Measurements from ENCODE around the gene NDUFV1. TPM values are rescaled to one million over a fixed set of nuclear protein-coding genes. Genes with fewer than 3 reads are reported as not detected.

Gene NDUFV1
- total RNA-seq, 2 experiments from 2014 or later = 250 to 258 TPM

- H3K27me3 Mint-ChIP-seq (ENCODE audit: low read depth) = no peaks in the 10 kb centered on the region
- no peaks in the 10 kb centered on the region for H3K9me3 Mint-ChIP-seq (ENCODE audit: insufficient read depth)
- DNase-seq (peak; percentile 99), ATAC-seq (peak; percentile 71)
- H3K4me3 Mint-ChIP-seq = peak overlapping the region; percentile 81
- no peaks in the 10 kb centered on the region for H3K36me3 Mint-ChIP-seq (ENCODE audit: low read depth)
- peaks cover 25% of the 10 kb centered on the region for H3K4me1 Mint-ChIP-seq (ENCODE audit: low read depth)
- peak overlapping the region; percentile 94 for H3K27ac Mint-ChIP-seq
- ChIA-PET POLR2A (interaction anchor here (1.0 to 2.1 kb wide), 6 partner anchors 16 to 393 kb away, joined by 3 to 12 read pairs (median 5); no protein-coding TSS in a partner anchor), CTCF (interaction anchor here (0.6 to 7.0 kb wide), 29 partner anchors 9 to 623 kb away, joined by 3 to 111 read pairs (median 4); partner anchors contain the start of genes ACY3, PPP1CA and TBX10)
These were observed 23.6 kb downstream of the NDUFV1 start for GRCh38 chr11:67630228-67630942.

GRCh38 chr11:67630943-67631331, 24.2 kb downstream of the NDUFV1 start:
- POLR2A ChIA-PET = interaction anchor here (1.5 to 2.1 kb wide), 3 partner anchors 15 to 17 kb away, joined by 4 to 12 read pairs (median 7); no protein-coding TSS in a partner anchor
- no peak for ATAC-seq
- Mint-ChIP-seq H3K36me3 (ENCODE audit: low read depth) (no peaks in the 10 kb centered on the region), H3K27ac (peak overlapping the region; percentile 94), H3K4me1 (ENCODE audit: low read depth) (peaks cover 25% of the 10 kb centered on the region), H3K9me3 (ENCODE audit: insufficient read depth) (no peaks in the 10 kb centered on the region), H3K27me3 (ENCODE audit: low read depth) (no peaks in the 10 kb centered on the region), H3K4me3 (peak overlapping the region; percentile 81)
- DNase-seq = no peak
- CTCF ChIA-PET = interaction anchor here (1.1 to 7.0 kb wide), 13 partner anchors 9 to 623 kb away, joined by 3 to 111 read pairs (median 19); partner anchors contain the start of genes ACY3 and TBX10

- H3K4me3 Mint-ChIP-seq = peak overlapping the region; percentile 81
- H3K36me3 Mint-ChIP-seq (ENCODE audit: low read depth) = no peaks in the 10 kb centered on the region
- ChIA-PET CTCF (interaction anchor here (4.5 to 7.0 kb wide), 3 partner anchors 15 to 27 kb away, joined by 63 to 111 read pairs (median 90); partner anchors contain the start of gene ACY3), POLR2A (interaction anchor here (1.2 to 1.5 kb wide), 2 partner anchors 17 to 20 kb away, joined by 4 to 5 read pairs; no protein-coding TSS in a partner anchor)
- no peaks in the 10 kb centered on the region for H3K9me3 Mint-ChIP-seq (ENCODE audit: insufficient read depth)
- DNase-seq = no peak
- peaks cover 25% of the 10 kb centered on the region for H3K4me1 Mint-ChIP-seq (ENCODE audit: low read depth)
- no peak for ATAC-seq
- no peaks in the 10 kb centered on the region for H3K27me3 Mint-ChIP-seq (ENCODE audit: low read depth)
- no peak overlapping the region for H3K27ac Mint-ChIP-seq
These were observed 24.7 kb downstream of the NDUFV1 start for GRCh38 chr11:67631411-67631810.

GRCh38 chr11:67631853-67632174, 25.1 kb downstream of the NDUFV1 start:
- no peak for DNase-seq
- no peaks in the 10 kb centered on the region for H3K36me3 Mint-ChIP-seq (ENCODE audit: low read depth)
- H3K27ac Mint-ChIP-seq = peak overlapping the region; percentile 44
- no peaks in the 10 kb centered on the region for H3K9me3 Mint-ChIP-seq (ENCODE audit: insufficient read depth)
- ChIA-PET CTCF (interaction anchor here (5.7 to 7.0 kb wide), 2 partner anchors 15 to 16 kb away, joined by 90 to 111 read pairs; partner anchors contain the start of gene ACY3), POLR2A (interaction anchor here (1.2 to 1.5 kb wide), 2 partner anchors 16 to 19 kb away, joined by 4 to 5 read pairs; no protein-coding TSS in a partner anchor)
- H3K27me3 Mint-ChIP-seq (ENCODE audit: low read depth) = no peaks in the 10 kb centered on the region
- peaks cover 28% of the 10 kb centered on the region for H3K4me1 Mint-ChIP-seq (ENCODE audit: low read depth)
- no peak for ATAC-seq
- H3K4me3 Mint-ChIP-seq = no peak overlapping the region

GRCh38 chr11:67632175-67632981, 25.6 kb downstream of the NDUFV1 start:
- peaks cover 32% of the 10 kb centered on the region for H3K4me1 Mint-ChIP-seq (ENCODE audit: low read depth)
- H3K27me3 Mint-ChIP-seq (ENCODE audit: low read depth) = no peaks in the 10 kb centered on the region
- no peaks in the 10 kb centered on the region for H3K9me3 Mint-ChIP-seq (ENCODE audit: insufficient read depth)
- no peak overlapping the region for H3K4me3 Mint-ChIP-seq
- ChIA-PET CTCF (interaction anchor here (5.7 to 7.0 kb wide), 2 partner anchors 14 to 17 kb away, joined by 90 to 111 read pairs; partner anchors contain the start of gene ACY3), POLR2A (interaction anchor here (1.1 to 1.5 kb wide), 3 partner anchors 12 to 19 kb away, joined by 3 to 5 read pairs (median 4); no protein-coding TSS in a partner anchor)
- H3K27ac Mint-ChIP-seq = peak overlapping the region; percentile 44
- no peaks in the 10 kb centered on the region for H3K36me3 Mint-ChIP-seq (ENCODE audit: low read depth)
- ATAC-seq = no peak
- no peak for DNase-seq

GRCh38 chr11:67632982-67633755, 26.4 kb downstream of the NDUFV1 start:
- H3K27ac Mint-ChIP-seq = no peak overlapping the region
- H3K4me1 Mint-ChIP-seq (ENCODE audit: low read depth) = peaks cover 27% of the 10 kb centered on the region
- no peak for DNase-seq
- no peak for ATAC-seq
- H3K27me3 Mint-ChIP-seq (ENCODE audit: low read depth) = no peaks in the 10 kb centered on the region
- no peaks in the 10 kb centered on the region for H3K36me3 Mint-ChIP-seq (ENCODE audit: low read depth)
- H3K4me3 Mint-ChIP-seq = no peak overlapping the region
- CTCF ChIA-PET = interaction anchor here (5.7 kb wide), 1 partner anchor 13 kb away, joined by 111 read pairs; the partner anchor contains the start of gene ACY3
- POLR2A ChIA-PET = interaction anchor here (0.6 to 1.1 kb wide), 2 partner anchors 11 to 16 kb away, joined by 3 read pairs; no protein-coding TSS in a partner anchor
- H3K9me3 Mint-ChIP-seq (ENCODE audit: insufficient read depth) = no peaks in the 10 kb centered on the region

- ATAC-seq = no peak
- Mint-ChIP-seq H3K27me3 (ENCODE audit: low read depth) (peaks cover 2% of the 10 kb centered on the region), H3K4me3 (no peak overlapping the region), H3K9me3 (ENCODE audit: insufficient read depth) (no peaks in the 10 kb centered on the region), H3K36me3 (ENCODE audit: low read depth) (no peaks in the 10 kb centered on the region), H3K27ac (no peak overlapping the region), H3K4me1 (ENCODE audit: low read depth) (peaks cover 24% of the 10 kb centered on the region)
- no peak for DNase-seq
- ChIA-PET POLR2A (interaction anchor here (0.6 to 1.1 kb wide), 2 partner anchors 11 to 15 kb away, joined by 3 read pairs; no protein-coding TSS in a partner anchor), CTCF (interaction anchor here (5.7 kb wide), 1 partner anchor 13 kb away, joined by 111 read pairs; the partner anchor contains the start of gene ACY3)
These were observed 27.1 kb downstream of the NDUFV1 start for GRCh38 chr11:67633758-67634365.

GRCh38 chr11:67634366-67635230, 27.9 kb downstream of the NDUFV1 start:
- no peak overlapping the region for H3K4me3 Mint-ChIP-seq
- H3K27ac Mint-ChIP-seq = no peak overlapping the region
- no peaks in the 10 kb centered on the region for H3K9me3 Mint-ChIP-seq (ENCODE audit: insufficient read depth)
- H3K36me3 Mint-ChIP-seq (ENCODE audit: low read depth) = no peaks in the 10 kb centered on the region
- CTCF ChIA-PET = interaction anchor here (0.8 to 1.3 kb wide), 2 partner anchors 12 to 14 kb away, joined by 3 to 4 read pairs; no protein-coding TSS in a partner anchor
- DNase-seq (no peak), ATAC-seq (no peak)
- POLR2A ChIA-PET = interaction anchor here (0.8 kb wide), 1 partner anchor 13 kb away, joined by 3 read pairs; no protein-coding TSS in a partner anchor
- H3K4me1 Mint-ChIP-seq (ENCODE audit: low read depth) = peaks cover 21% of the 10 kb centered on the region
- peaks cover 2% of the 10 kb centered on the region for H3K27me3 Mint-ChIP-seq (ENCODE audit: low read depth)

- no peak overlapping the region for H3K27ac Mint-ChIP-seq
- POLR2A ChIA-PET = interaction anchor here (0.8 kb wide), 1 partner anchor 13 kb away, joined by 3 read pairs; no protein-coding TSS in a partner anchor
- peaks cover 21% of the 10 kb centered on the region for H3K4me1 Mint-ChIP-seq (ENCODE audit: low read depth)
- H3K9me3 Mint-ChIP-seq (ENCODE audit: insufficient read depth) = no peaks in the 10 kb centered on the region
- H3K27me3 Mint-ChIP-seq (ENCODE audit: low read depth) = peaks cover 2% of the 10 kb centered on the region
- no peaks in the 10 kb centered on the region for H3K36me3 Mint-ChIP-seq (ENCODE audit: low read depth)
- no peak for ATAC-seq
- DNase-seq = no peak
- CTCF ChIA-PET = interaction anchor here (0.8 to 1.3 kb wide), 3 partner anchors 12 to 24 kb away, joined by 3 to 4 read pairs (median 4); no protein-coding TSS in a partner anchor
- H3K4me3 Mint-ChIP-seq = no peak overlapping the region
These were observed 28.4 kb downstream of the NDUFV1 start for GRCh38 chr11:67635231-67635521.

GRCh38 chr11:67636962-67637361, 30.2 kb downstream of the NDUFV1 start:
- peaks cover 12% of the 10 kb centered on the region for H3K4me1 Mint-ChIP-seq (ENCODE audit: low read depth)
- no peak for ATAC-seq
- CTCF ChIA-PET = no interaction called here

More at GRCh38 chr11:67636962-67637361, 30.2 kb downstream of the NDUFV1 start:
- Mint-ChIP-seq H3K27me3 (ENCODE audit: low read depth) (peaks cover 2% of the 10 kb centered on the region), H3K36me3 (ENCODE audit: low read depth) (no peaks in the 10 kb centered on the region), H3K9me3 (ENCODE audit: insufficient read depth) (no peaks in the 10 kb centered on the region), H3K4me3 (no peak overlapping the region), H3K27ac (no peak overlapping the region)
- POLR2A ChIA-PET = no interaction called here
- DNase-seq = no peak

Data from activated CD8-positive, alpha-beta T cell treated with anti-CD3 and anti-CD28 coated beads, Interleukin-2, amount 10 ng/mL, durations not matched to agents 7 days and 5 days (primary cell).